Inferior parietal cortex (tissue), 1 donor: Measurements from ENCODE around the gene LBHD2.

ENCODE experiments used
- DNase-seq: peaks from one replicate; pipeline ENCODE4 v3.0.0-alpha.2; 2016; ENCODE audit errors: extremely low spot score

Gene LBHD2

GRCh38 chr14:103132381-103133209 is 48.6 kb downstream of the LBHD2 start:
- no peak for DNase-seq

GRCh38 chr14:103133210-103134140 is 49.5 kb downstream of the LBHD2 start:
- DNase-seq, result no peak

GRCh38 chr14:103134405-103134804 is 50.4 kb downstream of the LBHD2 start:
- DNase-seq, result no peak

- no peak for DNase-seq
Observed at GRCh38 chr14:103134919-103135318, 50.9 kb downstream of the LBHD2 start.

- DNase-seq, result no peak
Observed at GRCh38 chr14:103135333-103136260, 51.6 kb downstream of the LBHD2 start.

GRCh38 chr14:103136388-103137271 is 52.6 kb downstream of the LBHD2 start:
- DNase-seq, result no peak

- no peak for DNase-seq
Observed at GRCh38 chr14:103137689-103138300, 53.8 kb downstream of the LBHD2 start.

GRCh38 chr14:103138301-103139131 is 54.5 kb downstream of the LBHD2 start:
- no peak for DNase-seq

GRCh38 chr14:103139132-103140025 is 55.4 kb downstream of the LBHD2 start:
- no peak for DNase-seq
